HG02885 (cell line): Measurements from ENCODE around the gene NPTX1.

ENCODE experiments used
- ATAC-seq: cut with Tn5 transposase; IDR thresholded peaks from one replicate; pipeline ENCODE4 v1.9.1; 2021; ENCODE audit warnings: mild to moderate bottlenecking; ENCODE audit not compliant: unreplicated experiment, poor library complexity

Gene NPTX1

DNA sequence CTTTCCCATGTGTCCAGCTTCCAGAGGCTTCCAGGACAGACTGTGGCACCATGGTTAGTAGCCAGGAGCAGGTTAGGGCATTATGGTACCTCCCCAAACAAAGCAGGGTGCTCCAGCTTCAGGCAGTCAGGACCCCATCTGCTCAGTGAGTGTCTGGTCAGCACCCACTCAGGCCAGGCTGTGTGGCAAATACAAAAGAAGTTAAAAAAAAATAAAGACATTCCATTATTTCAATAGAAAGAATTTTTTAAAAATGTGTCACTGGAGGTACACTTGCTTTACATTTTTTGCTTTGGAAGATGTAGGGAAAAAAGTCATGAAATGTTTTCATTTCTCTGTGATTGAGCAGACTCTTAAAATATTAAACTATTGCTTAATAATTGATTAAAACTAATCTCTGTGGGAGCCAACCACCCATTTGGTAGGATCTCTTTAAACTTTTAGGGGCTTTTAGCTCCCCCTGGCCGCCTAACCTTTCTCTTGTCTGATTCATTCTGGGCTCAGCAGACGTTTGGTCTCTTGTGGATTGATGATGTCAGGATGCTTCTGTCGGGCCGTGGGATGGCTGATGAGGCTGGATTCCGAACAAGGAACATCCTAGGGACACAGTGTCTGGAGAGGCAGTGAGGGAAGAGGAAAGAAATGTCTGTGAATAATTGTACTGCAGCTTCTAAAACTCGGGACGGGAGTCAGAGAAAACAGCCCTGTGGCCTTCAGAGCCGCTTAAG lies 28.4 kb upstream of the NPTX1 start:
- ATAC-seq, result no peak

DNA sequence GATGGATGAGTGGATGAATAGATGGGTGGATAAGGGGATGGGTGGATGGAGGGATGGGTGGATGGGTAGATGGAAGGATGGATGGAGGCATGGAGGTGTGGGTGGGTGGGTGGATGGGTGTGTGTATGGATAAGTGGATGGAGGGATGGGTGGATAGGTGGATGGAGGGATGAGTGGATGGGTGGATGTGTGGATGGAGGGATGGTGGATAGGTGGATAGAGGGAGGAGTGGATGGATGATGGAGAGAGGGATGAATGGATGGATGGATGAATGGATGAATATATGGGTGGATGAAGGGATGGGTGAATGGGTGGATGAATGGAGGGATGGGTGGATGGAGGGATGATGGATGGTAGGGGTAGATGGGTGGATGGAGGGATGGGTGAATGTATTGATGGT lies 27.5 kb upstream of the NPTX1 start:
- no peak for ATAC-seq

DNA sequence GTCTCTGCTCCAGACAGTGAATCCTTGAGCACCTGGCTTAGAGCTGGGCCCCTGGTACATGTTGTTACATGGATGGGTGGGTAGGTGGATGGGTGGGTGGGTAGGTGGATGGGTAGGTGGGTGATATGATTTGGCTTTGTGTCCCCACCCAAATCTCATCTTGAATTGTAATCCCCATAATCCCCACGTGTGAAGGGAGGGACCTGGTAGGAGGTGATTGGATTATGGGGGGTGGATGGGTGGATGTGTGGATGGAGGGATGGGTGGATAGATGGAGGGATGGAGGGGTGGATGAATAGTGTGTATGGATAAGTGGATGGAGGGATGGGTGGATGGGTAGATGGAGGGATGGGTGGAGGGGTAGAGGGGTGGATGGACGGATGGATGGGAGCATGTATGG lies 26.6 kb upstream of the NPTX1 start:
- ATAC-seq, result no peak

DNA sequence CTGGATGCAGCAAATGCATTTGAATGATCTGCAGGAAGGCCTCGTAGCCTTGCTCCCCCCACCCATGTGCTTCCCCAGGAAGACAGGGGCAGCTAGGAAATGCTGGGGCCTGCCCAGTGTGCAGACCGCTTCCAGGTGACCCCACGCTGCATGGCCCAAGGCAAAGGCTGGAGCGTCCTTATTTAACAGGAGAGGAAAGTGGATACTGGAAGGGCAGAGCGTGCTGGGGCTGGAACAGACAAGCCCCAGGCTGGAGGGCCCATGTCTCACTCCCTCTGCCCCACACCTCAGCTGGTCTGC lies 26.1 kb upstream of the NPTX1 start:
- ATAC-seq, result no peak

DNA sequence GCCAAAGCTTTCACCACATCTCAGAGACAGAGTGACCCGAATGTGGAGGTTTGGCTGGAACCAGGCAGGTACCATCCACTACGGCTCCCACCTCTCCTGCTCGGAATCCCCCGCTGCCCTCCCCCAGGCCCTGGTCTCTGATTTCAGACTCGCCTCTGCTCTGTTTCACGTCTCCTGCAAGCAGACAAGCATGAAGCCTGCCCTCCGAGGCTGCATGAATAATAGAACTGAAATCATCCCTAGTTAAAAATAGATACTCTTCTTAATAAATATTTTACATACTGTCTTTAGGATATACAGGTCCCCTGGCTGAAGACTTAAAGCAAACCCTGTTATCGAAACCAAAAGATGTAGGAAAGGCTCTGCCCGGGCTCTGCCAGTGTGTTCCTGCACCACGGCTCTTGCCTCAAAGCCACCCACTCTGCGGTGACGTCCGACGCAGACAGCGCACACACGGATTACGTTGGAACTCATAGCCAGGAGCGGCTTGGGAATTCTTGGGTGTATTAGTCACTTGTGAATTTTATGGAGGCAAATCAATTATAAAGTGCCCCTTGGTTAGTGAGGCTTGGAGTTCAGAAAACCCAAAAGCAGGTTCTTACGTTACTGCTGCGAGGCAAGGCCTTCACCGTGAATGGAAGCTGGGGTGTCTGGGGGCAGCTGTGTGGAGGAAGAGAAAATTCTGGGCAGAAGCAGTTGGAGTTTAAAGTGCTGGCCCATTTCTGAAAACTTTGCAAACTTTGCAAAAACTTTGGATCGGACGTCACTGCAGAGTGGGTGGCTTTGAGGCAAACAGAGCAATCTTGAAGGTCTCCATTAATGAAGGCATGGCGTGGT lies 25.6 kb upstream of the NPTX1 start:
- ATAC-seq, result no peak

DNA sequence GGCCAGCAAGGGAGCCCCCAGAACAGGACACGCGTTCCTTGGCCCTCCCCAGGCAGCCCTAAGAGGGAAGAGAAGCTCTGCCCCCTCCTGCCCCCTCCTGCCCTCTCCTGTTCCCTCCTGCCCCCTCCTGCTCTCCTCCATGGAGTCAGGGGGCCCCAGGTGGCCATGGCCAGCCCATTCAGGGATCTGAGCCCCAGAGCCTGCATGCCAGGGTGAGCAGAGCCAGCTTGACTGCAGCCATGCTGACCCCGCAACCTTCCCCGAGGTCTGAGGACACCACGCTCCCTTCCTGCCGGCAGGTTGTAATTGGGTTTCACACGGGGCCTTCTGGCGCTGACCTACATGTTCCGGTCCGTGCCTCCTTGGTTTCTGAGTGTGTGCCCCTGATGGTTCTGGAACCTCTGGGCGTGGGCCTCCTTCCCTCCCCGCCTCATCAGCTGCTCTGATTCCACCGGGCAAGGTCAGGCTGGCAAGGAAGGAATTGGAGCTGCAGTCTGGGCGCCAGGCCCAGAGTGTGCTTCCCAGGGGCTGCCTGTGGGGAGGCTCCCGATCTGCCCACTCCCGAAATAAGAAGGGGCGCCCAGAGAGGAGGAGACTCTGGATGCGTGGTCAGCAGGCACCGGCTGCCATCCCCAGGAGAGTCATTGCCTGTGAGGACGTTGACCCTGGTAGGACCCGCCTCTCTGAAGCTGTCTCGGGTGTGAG lies 23.7 kb upstream of the NPTX1 start:
- no peak for ATAC-seq

DNA sequence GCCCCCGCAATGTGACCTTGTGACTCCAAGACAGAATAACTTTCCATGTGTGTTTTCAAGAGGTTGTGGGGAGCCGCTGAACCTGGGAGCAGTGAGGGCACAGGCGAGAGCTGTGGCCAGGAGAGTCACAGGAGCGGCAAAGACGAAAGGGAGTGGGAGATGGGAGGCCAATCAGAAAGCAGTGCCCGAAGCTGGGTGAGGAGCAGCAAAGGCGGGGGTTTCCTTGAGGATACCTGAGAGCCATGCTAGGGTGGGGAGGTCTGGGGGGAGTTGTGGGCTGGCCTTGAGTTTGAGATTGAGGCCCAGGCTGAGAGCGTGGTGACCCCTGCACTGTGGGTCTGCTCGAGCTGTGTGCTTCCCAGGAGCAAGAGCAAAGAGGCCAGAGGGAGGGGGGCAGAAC lies 23.2 kb upstream of the NPTX1 start:
- no peak for ATAC-seq

DNA sequence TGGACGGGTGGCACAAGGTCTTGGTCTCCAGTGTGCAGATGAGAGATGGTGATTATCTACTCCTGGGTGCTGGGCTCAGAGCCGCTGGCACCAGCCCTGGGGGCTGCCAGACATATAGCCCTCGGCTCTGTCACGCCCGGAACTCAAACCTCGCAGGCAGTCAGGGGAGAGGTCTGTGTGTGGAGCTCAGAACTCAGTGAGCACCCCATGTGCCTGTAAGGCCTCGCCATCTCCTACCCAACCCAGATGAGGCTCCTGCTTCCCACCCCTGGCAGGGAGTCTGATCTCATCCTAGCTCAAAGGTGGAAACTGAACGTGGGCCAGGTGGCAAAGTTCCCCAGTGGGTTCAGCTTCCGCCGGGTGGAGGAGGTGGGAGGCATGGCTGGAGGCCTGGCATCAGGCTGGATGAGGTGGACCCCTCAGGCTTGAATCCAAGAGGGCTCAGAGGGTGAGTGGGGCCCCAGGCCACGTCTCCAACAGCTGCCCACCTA lies 22.6 kb upstream of the NPTX1 start:
- no peak for ATAC-seq

DNA sequence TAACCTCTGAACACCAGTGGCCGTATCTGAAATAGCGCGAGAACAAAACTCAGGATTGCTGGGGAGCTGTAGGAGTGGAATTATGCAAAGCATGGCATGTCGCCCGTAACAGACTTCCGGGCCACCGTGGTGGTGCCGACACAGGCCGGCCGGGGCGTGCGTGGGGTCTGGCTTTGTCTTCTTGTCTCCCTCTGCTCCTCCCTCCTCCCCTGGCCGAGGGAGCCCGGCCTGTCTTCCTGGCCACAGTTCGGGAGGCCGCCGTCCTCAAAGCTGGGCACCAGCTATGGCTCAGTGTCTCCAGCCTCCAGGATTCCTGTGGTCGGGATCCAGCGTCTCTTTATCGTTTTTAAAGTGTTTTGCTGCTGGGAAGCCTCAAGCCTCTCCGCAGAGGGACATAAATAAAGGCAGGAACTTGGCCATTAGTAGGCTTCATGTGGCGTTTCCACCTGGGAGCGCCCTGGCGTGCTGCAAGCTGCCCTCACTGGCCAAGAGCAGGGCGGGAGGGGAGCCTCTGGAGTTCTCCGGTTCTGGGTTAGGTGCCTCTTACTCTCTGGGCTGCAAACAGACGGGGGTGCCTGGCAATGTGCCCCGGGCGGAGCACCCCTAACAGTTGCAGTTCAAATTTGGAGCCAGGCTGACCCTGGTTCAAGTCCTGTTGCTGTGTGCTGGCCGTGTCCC lies 22.0 kb upstream of the NPTX1 start:
- no peak for ATAC-seq

DNA sequence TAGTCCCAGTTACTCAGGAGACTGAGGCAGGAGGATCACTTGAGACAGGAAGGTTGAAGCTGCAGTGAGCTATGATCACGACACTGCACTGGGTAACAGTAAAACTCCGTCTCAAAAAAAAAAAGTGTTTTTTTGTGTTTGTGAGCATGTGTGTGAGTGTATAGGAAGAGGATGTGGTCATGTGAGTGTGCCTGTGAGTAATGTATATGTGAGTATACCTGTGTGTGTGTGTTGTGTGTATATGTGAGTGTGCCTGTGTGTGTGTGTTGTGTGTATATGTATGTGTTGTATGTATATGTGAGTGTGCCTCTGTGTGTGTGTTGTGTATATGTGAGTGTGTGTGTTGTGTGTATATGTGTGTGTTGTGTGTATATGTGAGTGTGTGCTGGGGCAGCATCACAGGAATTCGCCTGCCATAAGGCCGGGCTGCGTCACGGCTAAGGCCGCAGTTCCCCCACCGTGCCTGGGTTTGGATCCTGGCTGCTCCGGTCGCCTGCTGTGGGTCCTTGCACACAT lies 21.4 kb upstream of the NPTX1 start:
- ATAC-seq, result no peak

DNA sequence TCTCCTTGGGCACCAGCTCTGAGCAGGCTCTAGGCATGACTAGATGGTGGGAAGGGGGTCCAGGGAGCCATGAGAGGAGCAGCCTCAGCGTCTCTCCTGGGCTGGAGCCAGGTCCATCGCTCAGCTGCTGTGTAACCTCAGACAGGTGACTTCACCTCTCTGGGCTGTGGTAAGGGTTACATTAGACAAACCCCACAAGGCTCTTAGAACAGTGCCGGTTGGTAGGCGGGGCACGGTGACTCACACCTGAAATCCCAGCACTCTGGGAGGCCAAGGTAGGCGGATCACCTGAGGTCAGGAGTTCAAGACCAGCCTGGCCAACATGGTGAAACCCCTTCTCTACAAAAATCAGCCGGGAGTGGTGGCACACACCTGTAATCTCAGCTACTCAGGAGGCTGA lies 18.1 kb upstream of the NPTX1 start:
- no peak for ATAC-seq

DNA sequence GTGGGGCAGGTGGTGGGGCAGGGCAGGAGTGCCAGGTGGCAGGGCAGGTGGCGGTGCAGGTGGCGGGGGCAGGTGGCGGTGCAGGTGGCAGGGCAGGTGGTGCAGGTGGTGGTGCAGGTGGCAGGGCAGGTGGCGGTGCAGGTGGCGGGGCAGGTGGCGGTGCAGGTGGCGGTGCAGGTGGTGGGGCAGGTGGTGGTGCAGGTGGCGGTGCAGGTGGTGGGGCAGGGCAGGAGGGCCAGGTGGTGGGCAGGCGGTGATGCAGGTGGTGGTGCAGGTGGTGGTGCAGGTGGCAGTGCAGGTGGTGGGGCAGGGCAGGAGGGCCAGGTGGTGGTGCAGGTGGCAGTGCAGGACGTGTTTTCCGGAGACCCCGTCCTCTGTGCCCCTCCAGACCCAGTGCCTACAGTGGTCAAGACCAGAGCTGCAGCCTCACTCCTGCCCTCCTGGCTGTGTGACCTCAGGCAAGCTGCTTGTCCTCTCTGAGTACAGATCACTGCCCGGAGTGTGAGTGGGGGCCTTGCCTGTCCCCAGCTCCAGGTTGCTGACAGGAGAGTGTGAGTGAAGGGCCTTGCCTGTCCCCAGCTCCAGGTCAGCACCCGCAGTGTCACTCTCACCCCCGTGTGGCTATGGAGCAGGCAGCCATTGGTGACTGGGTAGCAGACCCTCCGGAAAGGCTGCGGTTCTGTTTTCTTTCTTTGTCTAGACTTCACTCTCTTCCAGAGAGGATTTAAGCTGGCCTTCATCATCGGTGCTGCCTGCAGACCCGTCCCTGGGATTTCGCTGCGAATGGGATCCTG lies 16.1 kb upstream of the NPTX1 start:
- no peak for ATAC-seq

DNA sequence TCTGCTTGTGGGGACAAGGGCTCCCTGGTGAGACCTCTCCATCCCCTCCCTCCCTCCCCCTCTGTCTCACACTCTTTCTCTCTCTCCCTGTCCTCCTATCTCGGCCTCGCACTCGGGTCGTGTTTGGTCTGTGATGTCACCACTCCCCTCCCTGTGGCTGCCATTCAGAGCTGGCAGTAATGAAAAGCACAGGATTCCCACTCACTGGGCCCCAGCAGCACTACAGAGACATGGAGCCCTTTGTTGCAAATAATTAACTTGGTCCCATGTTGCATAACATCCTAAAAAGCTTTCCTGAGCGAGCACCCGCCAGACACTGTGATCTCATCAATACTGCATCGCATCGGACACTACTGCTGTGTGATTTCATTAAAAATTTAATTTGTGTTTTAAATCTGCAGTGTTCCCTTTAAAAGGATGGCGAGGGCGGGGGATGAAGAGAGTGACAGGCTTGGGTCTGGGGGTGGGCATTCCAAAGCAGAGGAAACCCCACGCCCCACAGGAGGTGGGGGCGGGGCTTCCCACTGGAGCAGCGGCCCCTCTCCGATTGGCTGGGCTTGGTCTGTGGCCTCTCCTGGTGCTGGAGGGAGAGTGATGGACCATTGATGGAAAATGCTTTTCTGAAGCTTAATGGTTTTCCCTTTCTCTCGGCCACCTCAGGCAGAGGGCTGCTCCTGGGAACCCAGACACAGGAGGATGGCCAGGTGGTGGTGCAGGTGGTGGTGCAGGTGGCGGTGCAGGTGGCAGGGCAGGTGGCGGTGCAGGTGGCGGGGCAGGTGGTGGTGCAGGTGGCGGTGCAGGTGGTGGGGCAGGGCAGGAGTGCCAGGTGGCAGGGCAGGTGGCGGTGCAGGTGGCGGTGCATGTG lies 15.3 kb upstream of the NPTX1 start:
- ATAC-seq, result no peak

DNA sequence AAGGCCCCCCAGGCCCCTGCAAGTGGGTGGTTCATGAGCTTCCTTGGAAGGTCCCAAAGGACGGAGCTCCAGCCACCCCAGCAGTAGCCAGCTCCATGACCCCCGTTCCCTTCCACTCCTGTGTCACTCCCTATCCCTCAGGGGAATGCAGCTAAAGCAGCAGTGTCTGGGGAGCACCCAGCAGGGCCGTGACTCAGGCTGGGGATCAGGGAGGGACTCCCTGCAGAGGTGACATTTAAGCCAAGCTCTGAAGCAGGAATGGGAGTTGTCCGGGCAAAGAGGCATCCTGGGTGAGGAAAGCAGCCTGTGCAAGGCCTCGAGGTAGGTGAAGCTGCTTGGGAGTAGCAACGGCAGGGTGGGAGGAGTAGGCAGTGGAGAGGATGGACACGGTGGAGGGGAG lies 11.1 kb upstream of the NPTX1 start:
- ATAC-seq, result no peak

DNA sequence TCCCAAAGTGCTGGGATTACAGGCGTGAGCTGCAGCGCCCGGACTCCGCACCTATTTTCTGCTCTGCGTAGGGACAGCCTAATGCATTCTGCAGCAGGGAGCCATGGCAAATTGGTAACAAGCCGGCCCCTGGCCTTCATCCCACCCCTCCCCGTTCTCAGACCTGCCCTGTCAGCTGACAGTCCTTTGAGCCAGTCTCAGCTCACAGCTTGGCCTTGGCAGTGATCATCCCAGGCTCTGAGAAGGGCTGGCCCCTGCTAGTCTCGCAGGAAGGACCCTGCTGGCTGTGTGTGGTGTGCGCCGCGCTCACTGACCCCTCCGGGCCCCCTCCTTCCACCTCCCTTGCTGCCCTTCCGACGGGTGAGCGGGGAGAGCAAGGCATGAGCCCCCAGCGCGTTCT lies 10.3 kb upstream of the NPTX1 start:
- no peak for ATAC-seq

DNA sequence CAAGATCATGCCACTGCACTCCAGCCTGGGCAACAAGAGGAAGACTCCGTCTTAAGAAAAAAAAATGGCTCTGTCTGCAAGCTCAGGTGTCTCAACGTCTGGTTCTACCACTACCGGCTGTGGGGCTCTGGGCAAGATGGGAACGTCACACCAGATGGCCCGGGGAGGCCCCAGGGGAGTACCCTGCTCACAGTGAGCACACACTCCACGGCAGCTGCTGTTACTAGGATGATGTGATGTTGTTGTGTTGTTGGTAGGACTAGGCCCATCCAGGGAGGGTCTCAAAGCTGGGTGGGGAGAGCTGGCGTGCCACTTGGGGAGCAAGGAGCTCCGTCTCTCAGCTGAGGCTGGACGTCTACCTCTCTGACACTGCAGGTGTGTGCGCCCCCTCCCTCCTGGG lies 9.4 kb upstream of the NPTX1 start:
- ATAC-seq, result no peak

DNA sequence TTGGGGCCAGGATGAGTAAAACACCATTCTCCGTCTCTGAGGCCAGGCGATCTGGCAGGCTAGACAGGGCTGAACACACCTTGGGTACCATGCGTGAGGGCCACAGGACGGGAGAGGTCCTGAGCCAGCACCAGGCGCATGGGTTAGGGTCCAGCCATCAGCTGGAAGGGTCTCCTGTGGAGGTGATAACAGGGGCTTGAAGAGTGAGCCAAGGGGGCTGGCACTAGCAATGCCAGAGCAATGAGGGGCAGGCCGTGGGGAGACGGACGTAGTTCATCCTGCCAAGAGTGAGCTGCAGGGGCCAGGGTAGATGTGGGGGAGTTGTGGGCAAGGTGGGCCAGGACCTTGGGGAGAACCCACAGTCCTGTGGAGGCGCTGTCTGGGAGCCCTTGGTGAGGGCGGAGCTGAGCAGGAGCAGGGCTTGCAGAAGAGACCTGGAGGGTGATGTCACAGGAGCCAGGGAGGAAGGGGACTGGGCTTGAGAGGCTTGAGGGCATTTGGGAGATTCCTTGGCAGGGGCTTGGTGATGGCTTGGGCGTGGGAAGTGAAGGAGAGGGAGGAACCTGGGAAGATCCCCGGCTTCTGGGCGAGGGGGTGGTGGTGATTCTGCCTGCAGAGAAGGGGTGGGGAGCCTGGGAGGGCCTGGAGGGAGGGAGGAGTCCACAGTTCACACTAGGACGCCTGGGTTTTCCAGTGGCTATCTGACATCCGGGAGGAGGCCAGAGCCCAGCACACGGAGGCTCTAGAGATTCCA lies 6.3 kb upstream of the NPTX1 start:
- no peak for ATAC-seq

DNA sequence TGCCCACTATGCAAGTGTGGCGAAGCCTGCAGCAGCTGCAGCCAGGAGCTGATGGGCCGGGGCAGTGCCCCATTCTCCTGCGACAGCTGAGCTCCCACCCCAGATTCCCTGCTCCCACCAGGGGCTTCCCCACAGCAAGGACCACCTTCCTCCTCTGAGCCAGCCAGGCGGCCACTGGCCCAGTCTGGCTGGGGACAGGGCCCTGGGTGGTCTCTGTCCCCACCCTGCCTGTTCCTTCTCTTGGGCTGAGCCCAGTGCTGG lies 5.6 kb upstream of the NPTX1 start:
- no peak for ATAC-seq
